Hematopoietic multipotent progenitor cell treated with erythropoietin and hydrocortisone succinate and interleukin-3 and kit ligand, for 8 days (in vitro differentiated cells): ENCODE results near the gene NSMF.

Experiments
- DNase-seq: peaks from one replicate; pipeline ENCODE4 v3.0.0-alpha.2; 2015

NSMF gene, protein sequence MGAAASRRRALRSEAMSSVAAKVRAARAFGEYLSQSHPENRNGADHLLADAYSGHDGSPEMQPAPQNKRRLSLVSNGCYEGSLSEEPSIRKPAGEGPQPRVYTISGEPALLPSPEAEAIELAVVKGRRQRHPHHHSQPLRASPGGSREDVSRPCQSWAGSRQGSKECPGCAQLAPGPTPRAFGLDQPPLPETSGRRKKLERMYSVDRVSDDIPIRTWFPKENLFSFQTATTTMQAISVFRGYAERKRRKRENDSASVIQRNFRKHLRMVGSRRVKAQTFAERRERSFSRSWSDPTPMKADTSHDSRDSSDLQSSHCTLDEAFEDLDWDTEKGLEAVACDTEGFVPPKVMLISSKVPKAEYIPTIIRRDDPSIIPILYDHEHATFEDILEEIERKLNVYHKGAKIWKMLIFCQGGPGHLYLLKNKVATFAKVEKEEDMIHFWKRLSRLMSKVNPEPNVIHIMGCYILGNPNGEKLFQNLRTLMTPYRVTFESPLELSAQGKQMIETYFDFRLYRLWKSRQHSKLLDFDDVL

DNA sequence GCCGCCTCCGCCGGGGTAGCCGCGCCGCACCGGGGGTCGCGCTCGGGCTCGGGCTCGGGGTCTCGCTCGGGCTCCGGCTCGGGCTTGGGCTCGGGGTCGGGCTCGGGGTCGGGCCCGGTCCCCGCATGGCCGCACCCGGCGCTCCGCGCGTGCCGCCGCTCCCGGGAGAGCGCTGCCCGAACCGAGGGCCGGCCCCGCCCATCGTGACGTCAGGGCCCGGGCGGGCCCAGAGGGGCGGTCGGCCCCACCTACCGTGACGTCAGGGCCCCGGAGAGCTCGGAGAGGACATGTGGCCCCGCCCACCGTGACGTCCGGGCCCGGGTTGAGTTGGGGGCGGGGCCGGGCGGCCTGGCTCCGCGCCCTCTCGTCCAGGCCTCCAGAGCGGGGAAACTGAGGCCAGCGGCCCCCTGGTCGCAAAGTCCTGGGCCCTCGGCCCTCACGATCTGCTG, at the start of gene NSMF:
TSS of gene NSMF (minus strand) at position 183 of the 449 bp plus-strand sequence. CDS start 232 bp downstream, outside the sequence.
- peak; percentile 86 for DNase-seq

DNA sequence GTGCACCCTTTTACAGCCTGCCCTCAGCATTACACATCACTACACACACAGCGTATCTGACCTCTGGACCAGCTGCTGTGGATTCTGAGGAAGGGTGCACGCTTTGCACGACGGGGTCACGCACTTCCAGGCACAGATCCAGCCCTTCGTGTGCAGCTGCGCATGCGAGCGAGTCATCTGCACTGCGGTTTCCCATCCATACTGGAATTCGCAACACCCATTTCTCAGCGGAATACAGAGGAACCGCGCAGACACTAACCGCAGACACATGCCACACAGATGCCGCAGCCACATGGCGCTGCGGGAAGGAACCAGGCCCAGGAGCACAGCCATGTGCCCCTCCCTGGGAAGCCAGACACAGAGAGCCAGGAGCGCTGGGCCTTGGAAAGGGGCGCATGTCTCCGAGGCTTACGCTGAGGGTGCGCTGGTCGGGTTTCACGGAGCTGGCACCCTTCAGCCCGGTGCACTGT, 47.6 kb upstream of the NSMF start:
- DNase-seq: no peak

DNA sequence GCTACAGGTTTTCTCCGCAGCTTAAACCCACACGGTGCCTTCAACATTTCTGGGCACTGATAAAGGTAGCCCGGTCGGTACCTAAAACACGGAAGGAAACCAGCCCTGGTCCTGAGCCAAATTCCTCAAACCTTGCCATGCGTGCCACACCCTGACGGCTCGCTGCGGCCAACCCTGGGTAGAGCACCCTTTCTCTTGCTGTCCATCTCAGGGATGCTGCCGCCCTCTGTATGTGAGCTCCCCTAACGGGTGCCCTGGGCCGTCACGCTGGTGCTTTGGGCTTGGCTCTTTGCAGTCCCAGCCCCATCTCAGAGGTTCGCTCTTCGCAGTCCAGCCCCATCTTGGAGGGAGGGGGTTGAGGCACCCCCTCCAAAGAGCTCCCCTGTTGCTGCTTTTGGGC, 47.1 kb upstream of the NSMF start:
- DNase-seq: no peak

DNA sequence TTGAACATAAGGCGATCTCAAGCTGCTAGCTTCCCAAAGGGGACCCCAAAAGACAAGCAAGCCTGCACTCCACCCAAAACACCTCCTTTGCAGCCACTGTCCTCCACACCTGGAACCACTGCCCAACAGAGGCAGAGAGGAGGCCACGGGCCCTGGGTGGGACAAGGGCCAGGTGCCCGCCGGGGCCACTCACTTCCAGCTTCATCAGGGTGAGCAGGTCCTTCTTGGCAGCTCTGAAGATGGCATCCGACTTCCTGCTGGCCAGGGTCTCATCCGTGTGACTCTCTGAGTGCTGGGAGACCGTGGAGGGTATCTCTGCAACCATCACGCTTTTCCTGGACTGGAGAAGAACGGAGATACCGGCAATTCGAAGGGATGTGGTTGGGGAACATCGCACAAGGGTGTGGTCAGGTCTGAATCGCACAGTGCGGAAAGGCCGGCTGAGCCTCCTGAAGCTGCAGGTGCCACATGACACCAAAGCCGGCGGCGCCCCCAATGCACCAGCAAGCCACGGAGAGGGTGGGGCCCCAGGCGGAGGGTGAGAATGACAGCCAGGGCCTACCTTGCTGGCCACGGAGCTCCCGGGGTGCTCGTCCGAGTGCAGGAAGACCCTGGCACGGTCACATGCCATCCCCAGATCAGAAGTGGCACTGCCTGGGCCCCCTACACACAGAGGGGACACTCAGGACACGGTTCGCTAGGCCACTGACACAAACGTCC, 46.4 kb upstream of the NSMF start:
- DNase-seq: no peak

DNA sequence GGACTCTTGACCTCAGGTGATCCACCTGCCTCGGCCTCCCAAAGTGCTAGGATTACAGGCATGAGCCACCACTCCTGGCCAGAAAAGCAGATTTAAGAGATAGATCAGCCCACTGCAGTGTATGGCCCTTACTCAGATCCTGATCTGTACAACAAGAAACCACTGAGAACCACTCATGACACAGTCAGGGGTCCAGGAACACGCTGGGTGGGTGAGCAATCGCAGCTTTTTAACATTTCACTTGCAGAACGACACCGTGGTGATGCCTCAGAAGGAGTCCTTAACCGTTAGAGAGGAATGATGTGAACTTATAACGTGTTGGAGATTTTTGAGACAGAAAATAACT, 45.3 kb upstream of the NSMF start:
- no peak for DNase-seq

DNA sequence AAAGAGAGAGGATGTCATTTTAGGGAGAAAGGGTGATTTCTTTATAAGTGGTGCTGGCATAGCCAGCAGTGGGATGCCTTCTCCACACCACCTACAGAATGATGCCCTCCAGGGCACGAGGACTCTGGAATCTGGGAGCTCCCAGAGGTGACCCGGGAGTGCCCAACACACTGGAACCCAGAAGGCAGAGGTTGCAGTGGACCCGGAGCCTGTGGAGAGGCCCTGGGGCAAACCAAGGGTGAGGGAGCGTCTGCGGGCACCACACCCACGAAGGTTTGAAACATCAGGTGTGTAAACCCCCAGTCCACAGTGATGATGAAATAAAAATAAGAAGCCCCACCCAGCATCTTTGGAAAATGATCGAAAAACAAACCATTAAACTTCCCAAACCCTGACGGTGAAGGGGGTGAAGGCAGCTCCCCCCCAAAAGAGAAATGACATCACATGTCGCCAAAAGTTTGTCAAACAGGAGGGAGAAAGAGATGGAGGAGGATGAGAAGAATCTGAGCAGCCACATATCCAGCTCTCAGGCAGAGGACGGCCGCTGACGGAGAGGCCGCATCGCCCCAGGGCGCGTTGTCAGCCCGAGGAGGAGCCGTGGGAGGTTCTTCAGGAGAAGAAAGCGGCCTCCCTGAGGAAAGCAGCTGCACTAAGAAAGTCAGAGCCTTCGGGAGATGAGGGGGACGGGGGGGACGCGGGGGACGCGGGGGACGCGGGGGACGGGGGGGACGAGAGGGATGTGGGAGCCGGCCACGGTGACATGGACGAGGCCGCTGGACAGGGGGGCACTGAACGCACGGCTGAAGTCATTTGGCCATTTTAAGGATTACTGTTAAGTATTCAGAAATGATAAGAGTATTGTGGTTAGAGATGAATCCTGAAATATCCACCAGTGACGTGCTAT, 43.1 kb upstream of the NSMF start:
- no peak for DNase-seq

DNA sequence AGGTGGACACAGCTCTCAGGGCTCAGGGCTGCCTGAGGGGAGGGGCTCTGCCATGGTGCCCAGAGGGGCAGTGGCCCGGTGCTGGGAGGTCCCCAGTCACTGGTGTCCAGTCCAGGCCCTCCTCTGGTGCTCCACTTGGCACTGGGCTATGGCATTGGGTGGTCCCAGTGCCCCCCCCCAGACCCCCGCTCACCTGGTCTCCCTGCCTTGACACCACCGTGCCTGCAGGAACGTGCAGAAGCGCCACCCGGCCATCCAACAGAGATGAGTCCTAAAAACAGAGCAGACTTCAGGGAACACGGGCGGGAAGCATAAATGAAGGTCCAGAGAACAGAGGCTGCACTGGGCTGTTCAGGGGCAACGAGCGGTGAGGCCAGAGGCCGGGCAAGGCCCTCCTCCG, 42.3 kb upstream of the NSMF start:
- DNase-seq: no peak

DNA sequence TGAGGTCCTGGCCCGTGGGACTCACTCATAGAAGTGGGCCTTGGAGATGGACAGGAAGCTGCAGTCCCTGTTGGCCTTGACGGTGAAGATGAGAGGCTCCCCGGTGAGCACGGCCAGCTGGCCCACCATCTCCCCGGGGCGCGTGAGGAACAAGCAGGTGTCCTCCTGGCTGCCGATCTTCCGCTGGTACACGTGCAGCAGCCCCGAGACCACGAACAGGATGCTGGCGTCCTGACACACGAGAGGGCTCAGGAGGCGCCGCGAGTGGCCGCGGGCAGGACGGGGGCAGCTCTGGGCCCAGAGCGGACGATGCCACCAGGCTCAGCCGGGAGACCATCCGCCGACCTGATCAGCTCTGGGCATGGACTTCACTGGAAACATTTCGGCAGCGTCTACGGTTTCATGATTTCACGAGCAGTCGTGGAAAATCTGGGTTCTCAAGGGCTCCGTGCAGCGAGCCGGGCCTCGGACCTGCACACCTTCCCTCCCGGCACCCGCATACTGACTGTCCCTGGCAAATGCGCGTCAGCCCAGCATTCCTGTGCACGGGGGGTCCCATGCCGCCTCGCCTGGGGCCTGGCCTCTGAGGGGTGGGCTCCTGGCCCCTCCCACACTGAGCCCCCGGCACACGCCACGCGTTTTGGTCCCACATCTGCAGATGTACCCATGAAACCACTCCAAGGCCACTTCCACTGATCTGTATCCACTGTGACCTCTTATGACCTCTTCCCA, 41.7 kb upstream of the NSMF start:
- DNase-seq: no peak

DNA sequence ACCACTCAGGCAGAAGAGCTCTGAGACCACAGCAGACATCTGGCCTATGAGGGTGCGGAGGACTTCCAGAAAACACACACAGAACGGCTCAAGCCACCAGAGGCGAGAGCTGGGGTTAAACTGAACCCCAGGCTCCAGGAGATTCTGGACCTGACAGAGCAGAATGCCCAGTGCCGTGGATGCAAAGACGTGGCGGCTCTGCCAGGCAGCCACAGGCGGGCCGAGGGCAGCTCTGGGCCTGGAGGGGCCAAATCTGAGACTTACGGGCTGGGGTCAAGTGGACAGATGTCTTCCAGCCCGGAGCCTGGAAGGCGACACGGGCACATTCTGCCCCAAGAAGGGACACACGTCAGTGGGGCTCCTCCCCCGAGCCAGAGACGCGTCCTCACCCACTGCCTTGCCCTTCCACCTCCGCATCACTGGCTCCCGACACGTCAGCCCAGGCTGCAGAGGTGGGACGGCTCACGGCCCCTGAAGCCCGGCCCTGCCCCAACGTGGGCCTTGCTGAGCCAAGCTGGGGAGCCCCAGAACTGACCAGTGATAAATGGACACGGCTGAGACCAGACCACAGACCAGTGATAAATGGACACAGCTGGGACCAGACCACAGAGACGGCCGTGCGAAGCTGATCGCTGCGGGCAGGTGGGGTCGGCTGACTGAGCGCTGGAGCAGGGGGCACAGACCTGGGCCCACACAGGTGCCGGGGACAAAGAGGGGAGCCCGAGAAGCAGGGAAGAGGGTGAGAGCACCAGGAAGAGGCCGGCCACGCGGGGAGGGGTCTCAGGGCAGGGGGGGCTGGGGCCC, 40.9 kb upstream of the NSMF start:
- no peak for DNase-seq

DNA sequence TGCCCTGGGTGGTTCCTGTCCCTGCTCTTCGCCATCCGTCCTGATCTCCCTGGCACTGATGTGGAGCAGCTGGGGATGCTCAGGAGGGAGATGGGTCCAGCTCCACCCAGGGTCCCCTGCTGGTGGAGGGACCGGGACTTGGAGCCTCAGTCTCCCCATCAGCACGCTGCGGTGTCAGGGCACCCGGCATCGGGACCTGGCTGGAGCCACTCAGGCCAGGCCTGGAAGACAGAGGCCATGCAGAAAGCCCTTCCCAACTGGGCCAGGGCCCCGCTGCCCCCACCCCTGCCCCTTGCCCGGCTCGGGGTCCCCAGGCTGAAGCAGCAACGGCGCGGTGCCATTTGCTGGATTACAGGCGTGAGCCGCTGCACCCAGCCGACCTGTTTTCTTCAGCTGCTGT, 40.3 kb upstream of the NSMF start:
- DNase-seq: no peak

DNA sequence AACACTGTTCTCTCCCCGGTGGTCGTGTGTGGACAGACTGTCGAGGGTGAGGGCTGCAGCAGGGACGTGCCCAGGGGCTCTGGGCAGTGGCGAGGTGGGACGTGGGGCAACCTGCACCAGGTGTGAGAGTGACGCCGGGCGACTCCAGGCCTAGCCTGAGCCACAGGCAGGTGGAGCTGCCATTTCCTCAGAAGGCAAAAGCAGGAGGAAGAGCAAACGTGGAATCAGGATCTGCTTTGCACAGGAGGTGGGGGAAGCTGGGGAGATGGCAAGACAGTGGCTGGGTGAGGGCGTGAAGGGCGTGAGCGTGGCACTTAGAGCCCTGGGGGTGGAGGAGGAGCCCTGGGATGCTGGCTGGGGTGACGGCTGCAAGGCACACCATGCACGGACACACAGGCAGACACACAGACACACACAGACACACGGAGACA, 39.6 kb upstream of the NSMF start:
- no peak for DNase-seq

DNA sequence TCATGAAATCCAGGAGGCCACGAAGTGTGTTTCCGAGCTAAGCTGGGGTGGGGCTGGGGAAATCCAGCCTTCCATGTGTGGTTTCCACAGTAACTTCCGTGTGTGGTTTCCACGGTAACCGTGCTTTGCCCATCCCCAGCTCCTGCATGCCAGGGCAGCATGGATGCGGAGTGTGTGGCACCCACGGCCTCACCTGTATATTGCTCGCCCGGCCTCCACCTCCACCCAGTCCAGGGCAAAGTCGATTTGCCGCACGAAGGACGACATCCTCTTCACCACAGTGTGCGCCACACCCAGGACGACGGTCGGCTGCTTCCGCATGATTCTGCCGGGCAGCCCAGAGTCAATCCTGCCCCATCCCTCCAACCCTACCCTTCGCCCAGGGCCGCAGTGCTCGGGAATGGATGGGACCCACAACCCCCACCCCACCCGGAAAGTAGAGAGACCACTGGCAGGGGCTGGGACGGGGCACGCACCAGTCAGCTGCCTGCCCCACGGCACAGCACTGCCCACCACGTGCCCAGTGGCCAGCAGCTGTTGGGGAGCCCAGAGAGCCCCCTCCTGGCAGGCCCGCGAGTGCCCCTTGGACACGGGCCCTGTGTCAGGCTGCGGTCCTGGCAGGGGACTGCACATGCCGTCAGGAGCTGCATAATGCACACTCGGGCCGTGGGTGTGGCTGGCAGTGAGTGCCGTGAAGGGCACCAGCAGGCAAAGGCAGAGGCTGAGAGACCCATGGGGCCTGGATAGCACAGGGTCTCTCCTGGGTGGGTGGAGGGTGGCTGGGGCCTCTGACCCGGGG, 39.0 kb upstream of the NSMF start:
- DNase-seq: no peak

DNA sequence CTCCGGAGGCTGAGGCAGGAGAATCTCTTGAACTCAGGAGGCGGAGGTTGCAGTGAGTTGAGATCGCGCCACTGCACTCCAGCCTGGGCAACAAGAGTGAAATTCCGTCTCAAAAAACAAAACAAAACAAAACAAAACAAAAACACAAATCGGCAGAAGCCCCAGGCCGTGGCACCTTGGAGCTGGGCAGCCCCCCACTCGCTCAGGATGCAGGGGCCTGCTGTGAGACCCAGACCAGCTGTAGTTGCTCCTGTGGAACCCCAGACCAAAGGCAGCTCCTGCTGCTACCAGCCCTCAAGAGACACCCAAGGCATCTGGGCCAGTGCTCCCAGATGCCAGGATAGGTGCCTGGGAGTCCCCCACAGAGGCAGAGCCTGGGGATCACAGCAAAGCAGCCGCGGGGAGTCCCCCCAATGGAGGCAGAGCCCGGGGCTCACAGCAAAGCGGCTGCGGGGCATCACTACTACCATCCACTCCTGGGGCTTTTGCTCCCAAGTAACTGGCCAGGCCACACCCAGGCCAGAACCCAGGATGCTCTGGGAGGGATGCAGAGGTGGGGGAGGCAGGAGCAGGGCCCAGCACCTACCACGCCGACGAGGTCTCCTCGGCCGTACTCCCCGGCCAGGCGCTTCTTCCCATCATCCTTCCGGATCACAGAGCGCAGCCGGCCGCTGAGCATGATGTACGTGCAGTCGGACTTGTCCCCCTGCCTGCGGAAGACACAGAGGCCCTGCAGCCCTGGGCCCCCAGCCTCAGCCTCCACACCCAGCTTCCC, 37.7 kb upstream of the NSMF start:
- DNase-seq: no peak

DNA sequence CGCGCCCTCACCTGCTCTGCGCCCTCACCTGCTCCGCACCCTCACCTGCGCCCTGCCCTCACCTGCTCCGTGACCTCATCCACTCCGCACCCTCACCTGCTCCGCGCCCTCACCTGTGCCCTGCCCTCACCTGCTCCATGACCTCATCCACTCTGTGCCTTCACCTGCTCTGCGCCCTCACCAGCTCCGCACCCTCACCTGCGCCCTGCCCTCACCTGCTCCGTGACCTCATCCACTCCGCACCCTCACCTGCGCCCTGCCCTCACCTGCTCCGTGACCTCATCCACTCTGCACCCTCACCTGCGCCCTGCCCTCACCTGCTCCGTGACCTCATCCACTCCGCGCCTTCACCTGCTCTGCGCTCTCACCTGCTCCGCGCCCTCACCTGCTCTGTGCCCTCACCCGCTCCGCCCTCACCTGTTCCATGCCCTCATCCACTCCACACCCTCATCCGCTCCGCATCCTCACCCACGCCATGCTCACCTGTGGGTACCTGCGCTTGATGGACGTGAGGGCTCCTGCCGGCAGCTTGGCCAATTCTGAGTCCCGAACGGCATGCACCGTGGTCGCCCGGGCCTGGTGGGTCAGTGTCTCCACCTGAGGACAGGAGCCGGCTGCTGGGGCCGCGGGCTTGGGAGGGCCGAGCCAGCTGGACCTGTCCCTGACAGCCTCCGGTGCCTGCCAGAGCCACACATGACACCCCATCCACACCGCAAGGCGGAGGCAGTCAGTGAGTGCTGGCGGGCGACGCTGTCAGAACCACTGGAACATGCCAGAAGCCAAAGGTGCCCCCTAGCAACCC, 35.6 kb upstream of the NSMF start:
- no peak for DNase-seq

DNA sequence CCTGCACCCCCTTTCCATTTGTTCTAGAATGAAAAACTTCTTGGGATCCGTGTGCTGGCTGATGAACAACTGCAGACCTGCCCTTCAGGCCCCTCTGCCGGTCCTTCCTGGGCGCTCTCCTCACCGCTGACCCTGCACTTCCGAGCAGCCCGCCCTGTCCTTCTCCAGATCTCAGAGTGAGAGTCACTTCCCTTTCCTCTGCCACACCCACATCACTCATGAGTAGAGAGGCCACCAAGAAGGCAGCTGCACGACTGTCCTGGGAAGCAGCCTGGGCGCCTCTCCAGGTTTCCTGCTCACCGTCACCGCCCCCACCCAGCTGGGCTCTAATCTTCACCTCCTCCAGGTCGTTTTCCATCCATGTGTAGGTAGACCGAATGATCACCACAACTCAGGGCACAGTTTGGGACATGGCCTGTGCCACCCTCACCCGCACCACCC, 35.0 kb upstream of the NSMF start:
- peak; percentile 29 for DNase-seq

DNA sequence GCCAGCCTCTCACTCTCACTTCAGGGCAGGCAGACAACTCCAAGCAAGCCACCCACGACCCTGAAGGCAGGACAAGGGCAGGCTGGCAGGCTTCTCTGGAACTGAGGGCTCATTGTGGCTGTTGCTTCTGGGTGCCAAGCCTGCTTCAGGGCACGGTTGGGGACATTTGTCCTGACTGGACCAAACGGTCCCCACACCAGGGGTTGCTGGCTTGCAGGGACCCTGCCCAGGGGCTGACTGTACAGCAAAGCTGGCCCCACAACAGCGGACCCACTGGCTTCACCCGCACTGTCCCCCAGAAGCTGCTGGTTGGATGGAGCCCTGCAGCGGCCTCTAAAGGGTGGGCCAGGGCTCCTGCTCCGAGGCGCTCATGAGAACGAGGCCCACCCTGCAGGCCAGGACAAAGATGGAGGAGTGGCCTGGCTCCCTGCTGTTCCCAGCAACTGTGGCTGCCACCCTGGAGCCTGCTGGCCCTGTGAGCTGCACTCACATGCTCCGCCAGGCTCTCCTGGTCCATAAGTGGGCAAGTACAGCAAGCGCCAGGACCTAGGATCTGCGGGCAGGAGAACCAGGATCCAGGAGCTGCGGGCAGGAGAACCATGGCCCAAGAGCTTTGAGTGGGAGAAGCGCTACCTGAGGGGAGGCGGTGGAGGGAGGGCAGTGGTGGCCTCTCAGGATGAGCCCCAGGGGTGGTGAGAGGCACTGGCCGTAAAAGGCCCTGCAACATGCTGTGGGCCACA, 34.4 kb upstream of the NSMF start:
- no peak for DNase-seq

DNA sequence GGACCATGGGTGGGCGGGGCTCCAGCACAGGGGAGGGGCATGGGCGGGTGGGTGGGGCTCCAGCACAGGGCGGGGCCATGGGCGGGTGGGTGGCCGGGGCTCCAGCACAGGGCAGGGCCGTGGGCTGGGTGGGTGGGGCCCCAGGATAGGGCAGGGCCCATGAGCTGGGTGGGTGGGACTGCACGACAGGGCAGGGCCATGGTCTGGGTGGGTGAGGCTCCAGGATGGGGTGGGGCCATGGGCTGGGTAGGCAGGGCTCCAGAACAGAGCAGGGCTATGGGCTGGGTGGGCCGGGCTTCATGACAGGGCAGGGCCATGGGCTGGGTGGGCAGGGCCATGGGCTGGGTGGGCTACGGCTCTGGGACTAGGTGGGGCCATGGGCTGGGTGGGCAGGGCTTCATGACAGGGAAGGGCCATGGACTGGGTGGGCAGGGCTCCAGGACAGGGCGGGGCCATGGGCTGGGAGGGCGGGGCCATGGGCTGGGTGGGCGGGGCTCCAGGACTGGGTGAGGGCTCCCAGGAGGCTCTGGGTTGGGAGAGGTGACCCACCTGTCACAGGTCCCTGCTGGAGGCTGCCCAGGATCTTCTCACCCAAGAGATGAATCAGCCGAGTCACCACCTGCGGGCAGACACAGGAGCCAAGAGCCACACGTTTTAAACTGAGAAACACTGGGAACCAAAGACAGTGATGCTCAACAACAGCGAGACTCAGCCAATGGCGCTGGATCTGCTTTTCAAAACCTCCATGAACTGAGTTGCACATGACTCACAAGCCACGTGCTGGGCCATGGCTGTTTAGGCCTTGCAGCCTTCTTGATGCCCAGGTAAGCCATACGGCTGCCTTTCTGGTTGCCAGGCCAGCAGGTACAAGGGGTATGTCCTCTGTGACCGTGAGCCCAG, 33.6 kb upstream of the NSMF start:
- peak; percentile 79 for DNase-seq
